Activated effector memory CD4-positive, alpha-beta T cell treated with Interleukin-2 at 50 U/mL for 16 hours (primary cell): ENCODE data around the gene MICAL2.

Experiments
- DNase-seq: peaks from one replicate; pipeline ENCODE4 v3.0.0-alpha.2; 2020

Gene MICAL2

GRCh38 chr11:12174477-12175143 lies 64.2 kb downstream of the MICAL2 start:
- DNase-seq, result no peak

GRCh38 chr11:12175694-12176241 lies 65.4 kb downstream of the MICAL2 start:
- no peak for DNase-seq

GRCh38 chr11:12176410-12176809 lies 66.0 kb downstream of the MICAL2 start:
- DNase-seq, result no peak

GRCh38 chr11:12177739-12178338 lies 67.4 kb downstream of the MICAL2 start:
- DNase-seq, result no peak

GRCh38 chr11:12179019-12179418 lies 68.6 kb downstream of the MICAL2 start:
- no peak for DNase-seq

DNA sequence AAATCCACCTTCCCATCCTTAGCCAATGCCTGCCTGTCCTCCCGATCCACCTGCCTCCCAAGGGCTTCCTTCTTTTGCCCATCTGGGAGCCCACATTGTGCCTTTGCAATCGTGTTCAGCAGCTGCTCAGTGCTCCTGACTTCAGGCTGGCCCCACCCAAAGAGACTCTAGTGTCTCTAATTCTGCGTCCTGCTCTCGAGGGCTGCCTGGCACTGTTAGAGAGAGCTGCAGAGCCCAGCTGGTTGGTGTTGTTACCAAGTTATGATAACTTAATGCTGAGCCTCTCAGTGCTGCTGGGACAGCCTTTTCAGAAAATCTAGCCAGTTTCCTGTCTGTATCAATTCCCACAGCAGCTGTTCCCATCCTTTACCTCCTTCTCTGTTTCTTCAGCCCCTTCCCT lies 69.1 kb downstream of the MICAL2 start:
- DNase-seq, result no peak

- DNase-seq, result no peak
These were observed 70.1 kb downstream of the MICAL2 start for GRCh38 chr11:12180257-12181205.

DNA sequence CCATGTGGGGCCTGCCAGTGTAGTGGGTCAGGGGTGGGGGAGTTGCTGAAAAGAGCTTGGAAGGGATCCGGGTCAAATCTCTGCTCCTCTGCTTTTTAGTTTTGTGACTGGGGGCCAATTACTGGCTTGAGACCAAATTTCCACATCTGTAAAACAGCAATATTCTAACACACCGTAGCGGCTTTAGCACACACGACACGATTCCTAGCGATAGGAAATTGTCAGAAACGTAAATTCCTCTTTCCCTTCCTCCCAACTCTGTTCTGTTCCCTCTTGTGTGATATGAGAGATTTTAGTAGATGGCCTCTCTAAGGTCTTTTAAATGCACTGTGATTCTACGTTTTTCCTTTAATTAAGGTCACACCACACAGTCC lies 71.9 kb downstream of the MICAL2 start:
- no peak for DNase-seq

DNA sequence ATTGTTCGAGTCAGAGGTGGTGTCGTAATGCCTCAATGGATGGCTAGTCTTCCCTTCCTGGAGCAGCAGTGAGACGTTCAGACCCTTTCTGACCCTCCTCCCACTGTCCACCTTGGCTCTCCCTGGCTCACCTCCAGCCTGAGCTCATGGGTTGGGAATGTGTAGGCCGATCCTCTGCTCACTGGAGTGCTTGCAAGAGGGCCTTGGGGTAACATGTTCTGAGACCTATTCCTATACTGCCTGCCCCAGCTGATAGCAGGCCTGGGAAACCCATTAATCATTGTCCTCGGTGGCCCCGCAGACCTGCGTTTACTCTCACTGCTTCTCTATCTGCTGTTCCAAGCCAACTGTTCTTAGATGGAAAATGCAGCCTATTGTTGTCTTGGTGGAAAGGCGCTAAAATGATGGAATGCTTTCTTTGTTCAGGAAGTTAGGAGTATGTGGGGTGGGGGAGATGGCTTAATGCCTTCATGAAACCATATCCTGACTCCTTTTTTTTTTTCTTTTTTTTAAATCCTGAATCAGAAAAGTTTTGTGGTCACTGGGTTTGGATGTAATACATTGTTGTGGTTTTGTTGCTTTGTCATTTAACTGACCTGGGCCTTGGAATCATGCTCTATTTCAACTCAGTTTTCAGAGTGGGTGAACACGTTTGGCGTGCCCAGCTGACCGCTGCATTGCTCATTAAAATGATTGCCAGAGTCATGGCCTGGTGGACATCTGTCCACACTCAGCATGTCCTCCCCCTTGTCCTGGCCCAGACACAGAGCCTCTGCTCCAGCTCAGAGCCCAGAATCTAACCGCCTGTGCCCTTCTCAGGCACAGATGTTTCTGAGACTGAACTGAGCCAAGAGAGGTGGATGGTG lies 72.5 kb downstream of the MICAL2 start:
- no peak for DNase-seq

DNA sequence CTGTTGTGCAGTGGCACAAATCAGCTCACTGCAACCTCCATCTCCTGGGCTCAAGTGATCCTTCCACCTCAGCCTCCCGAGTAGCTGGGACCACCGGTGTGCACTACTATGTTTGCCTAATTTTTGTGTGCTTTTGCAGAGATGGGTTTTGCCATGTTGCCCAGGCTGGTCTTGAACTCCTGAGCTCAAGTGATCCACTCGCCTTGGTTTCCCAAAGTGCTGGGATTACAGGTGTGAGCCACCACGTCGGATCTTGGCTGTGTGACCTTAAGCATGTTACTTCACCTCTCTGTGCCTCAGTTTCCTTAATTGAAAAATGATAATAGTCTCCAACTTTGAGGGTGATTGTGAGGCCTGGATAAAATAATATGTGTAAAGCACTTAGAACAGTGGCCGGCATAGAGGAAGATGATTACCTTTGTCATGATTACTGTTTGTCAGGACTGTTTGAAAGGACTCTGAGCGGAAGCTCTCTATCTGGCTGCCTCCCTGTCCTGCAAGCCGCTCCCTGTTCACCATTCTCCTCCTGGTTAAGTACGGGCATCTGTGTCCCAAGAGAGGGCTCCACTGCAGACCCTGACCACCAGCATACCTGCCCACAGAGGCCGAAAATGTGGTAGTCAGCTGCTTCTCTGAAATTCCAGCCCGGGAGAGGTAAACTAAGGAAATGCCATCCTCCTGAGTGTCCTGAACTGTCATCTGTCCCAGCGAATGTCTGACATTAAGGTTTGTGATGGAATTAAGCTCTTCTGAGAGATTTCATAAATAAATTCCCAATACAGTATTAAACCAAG lies 73.6 kb downstream of the MICAL2 start:
- DNase-seq, result no peak

DNA sequence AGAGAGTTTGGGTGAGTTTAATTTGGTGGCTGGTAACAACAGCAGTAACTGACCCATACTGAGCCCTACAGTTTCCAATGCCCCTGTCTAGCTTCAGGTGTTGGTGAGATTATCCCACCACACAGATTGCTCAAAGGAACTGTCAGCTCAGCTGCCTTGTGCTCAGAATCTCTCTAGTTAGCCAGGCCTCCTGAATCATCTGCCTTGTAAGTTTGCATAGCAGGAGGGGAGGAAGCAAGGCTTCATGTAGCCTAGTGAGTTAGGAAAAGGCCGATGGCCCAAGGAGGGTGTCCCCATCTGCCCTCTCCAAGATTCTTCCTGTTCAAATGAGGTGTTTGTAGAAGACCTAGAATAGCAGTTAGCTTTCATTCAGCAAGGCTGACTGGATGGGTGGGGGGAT lies 74.3 kb downstream of the MICAL2 start:
- DNase-seq, result no peak

DNA sequence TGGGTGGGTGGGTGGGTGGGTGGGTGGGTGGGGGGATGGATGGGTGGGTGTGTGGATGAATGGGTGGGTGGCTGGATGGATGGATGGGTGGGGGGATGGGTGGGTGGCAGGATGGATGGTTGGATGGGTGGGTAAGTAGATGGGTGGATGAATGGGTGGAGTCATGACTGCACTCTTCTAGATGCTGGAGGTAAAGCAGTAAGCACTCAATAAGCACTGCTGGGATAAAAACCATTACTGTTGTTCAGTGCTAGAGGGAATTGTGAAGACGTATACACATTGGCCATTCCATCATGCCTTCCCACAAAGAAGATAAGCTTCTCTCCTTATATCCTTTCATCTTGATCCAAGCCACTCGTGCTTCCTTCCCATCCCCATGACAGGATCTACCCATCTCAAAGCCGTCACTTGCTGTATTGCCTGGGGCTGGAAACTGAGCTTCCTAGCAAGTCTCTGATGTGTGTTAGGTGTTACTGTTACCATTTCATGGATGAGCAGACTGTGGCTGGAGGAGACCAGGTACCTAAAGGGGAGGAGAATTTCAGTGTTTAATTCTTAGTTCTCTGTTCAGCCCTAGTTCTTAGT lies 74.8 kb downstream of the MICAL2 start:
- no peak for DNase-seq

DNA sequence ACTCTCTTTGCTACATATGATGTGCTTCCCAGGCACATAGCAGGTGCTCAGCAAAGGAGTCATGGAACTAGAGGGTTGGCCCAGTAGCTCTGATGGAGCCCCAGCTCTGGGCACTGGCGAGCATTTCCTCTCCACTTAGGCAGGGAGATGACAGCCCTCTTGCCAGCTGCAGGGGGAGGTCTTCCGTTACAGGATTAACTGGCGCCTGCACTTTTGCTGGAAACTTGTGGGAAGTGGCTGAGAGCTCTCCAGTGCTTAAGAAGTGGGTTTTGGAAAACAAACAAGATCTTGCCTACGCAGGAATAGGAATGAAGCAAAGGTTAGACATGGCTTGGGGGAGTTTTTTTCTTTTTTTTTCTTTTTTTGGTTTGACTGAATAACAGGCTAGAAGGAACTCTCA lies 75.5 kb downstream of the MICAL2 start:
- DNase-seq, result no peak

DNA sequence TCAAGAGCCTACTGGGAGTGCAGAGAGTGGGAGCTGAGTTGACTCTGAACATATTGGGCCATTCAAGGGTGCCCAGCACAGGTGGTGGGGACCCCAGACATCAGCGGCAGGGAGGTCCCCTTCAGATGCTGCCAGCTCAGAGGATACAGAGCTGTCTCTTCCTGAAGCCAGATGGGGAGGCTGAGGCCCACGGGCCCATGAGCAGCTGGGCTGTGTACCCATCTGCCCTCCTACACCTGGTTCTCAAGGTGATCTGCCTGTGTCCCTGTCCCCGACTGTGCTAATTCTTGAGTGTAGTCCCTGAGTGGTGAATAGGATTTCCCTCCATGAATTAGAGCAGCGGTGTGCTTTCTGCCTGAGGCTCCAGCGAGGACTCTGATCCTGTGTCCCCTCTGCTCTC lies 76.3 kb downstream of the MICAL2 start:
- no peak for DNase-seq

GRCh38 chr11:12187399-12187798 lies 77.0 kb downstream of the MICAL2 start:
- no peak for DNase-seq

- DNase-seq, result no peak
These were observed 78.3 kb downstream of the MICAL2 start for GRCh38 chr11:12188548-12189317.

- DNase-seq, result peak; percentile 60
These were observed 79.3 kb downstream of the MICAL2 start for GRCh38 chr11:12189543-12190235.

DNA sequence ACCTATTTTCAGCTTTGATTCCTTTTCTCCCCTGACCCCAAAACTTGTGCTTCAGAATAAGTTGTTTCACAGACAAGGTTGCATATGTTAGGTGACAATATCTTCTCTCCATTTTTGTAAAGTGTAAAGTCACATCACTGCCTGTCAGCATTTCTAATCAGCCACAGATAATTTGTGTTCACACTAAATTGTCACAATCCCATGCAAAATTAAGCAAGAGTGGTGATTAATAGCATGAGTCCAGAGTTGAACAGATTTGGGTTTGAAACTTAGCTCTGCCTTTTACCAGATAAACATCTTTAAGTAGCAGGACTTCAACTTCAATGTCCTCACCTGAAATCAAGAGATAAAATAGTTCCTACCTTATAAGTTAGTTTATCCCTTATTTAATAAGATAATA lies 80.1 kb downstream of the MICAL2 start:
- no peak for DNase-seq

- no peak for DNase-seq
These were observed 82.6 kb downstream of the MICAL2 start for GRCh38 chr11:12192794-12193514.
